Measurements from ENCODE around the gene MYH10.

MYH10 gene

DNA sequence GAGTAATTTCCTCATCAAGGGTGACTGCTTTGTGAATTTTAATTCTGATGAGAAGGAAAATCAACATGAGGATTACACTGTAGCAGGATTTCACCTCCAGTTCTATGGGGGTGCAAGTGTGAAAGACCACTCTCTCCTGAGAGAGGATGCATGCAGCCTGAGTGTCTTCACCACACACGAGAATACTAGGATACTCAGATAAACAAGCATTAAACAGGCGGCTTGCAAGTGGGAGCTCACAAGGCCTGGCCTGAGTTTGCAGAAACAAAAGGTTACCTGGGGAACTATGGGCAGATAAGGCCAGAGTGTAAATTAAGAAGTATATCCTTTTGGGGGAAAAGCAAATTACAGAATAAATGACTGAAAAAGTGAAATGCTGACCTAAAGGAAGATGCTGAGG is 46.6 kb downstream of the MYH10 start:
- Histone ChIP-seq H3K27ac (ENCODE audit: low read depth, low read length) (no peak overlapping the region), H3K4me1 (ENCODE audit: control insufficient read depth, insufficient read depth, low read length) (peaks cover 7% of the 10 kb centered on the region), H3K4me3 (ENCODE audit: low read depth, low read length) (no peak overlapping the region), H3K36me3 (ENCODE audit: control insufficient read depth, insufficient read depth, low read length) (peaks cover 14% of the 10 kb centered on the region), H3K9me3 (ENCODE audit: control insufficient read depth, insufficient read depth, low read depth, low read length) (no peaks in the 10 kb centered on the region), H3K9ac (ENCODE audit: low read length) (no peak overlapping the region), H3K27me3 (ENCODE audit: control insufficient read depth, insufficient read depth, low read length) (no peaks in the 10 kb centered on the region)

DNA sequence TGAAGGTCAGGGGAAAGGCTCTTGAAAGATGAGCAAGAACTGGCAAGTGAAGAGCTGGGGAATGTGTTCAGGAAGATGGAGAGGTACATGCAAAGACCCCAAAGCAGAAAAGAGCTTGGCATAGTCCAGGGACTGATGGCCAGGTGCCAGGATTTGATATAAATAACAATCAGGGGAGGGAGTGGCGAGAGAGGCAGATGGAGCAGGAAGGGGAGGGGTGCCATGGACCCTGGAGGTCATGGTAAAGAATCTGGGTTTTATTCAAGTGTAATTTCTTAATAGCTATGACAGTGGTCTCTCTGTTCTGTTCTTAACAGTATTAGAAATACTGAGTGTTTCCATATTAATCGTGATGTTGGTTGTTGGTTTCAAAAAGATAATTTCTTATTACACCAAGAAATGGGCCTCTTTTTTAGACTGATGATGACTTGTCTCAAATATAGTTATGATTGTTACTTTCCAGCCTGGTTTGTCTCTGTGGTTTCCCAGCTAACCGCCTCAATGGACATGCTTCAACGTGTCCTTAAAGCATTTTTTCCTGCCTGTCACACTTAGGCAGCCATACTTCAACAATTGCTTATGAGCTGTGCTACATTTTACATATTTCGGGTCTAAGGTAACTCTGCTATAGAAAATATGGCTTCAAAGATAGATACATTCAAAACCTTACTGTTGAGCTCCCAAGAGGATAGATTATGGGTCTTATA is 49.4 kb downstream of the MYH10 start:
- H3K27ac ChIP-seq (ENCODE audit: low read depth, low read length), result no peak overlapping the region; the same call in 1 of the 2 replicates
- H3K9ac ChIP-seq (ENCODE audit: low read length), result no peak overlapping the region
- H3K4me1 ChIP-seq (ENCODE audit: control insufficient read depth, insufficient read depth, low read length), result peaks cover 7% of the 10 kb centered on the region
- no peaks in the 10 kb centered on the region for H3K27me3 ChIP-seq (ENCODE audit: control insufficient read depth, insufficient read depth, low read length)
- H3K36me3 ChIP-seq (ENCODE audit: control insufficient read depth, insufficient read depth, low read length), result peaks cover 19% of the 10 kb centered on the region
- H3K9me3 ChIP-seq (ENCODE audit: control insufficient read depth, insufficient read depth, low read depth, low read length), result no peaks in the 10 kb centered on the region
- H3K4me3 ChIP-seq (ENCODE audit: low read depth, low read length), result no peak overlapping the region

DNA sequence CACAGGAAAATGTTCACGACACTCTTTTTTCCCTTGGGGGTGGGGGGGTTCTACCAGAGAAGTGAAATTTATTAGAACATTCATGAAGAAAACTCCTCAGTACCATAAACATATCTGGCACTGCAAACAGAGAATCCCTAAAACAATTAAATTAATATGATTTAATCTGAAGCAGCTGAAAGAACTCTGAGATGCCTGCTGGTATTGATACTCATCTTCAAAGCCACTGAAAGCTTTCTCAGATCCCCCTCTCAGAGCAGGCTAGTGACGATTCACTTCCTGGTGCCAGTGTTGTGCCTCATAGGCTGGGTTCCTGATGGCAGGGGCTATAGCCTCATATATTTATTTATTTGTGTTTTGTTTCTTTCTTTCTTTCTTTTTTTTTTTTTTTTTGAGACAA is 52.7 kb downstream of the MYH10 start:
- H3K9me3 ChIP-seq (ENCODE audit: control insufficient read depth, insufficient read depth, low read depth, low read length), result no peaks in the 10 kb centered on the region
- no peak overlapping the region for H3K27ac ChIP-seq (ENCODE audit: low read depth, low read length)
- H3K4me1 ChIP-seq (ENCODE audit: control insufficient read depth, insufficient read depth, low read length), result peaks cover 7% of the 10 kb centered on the region
- no peak overlapping the region for H3K9ac ChIP-seq (ENCODE audit: low read length)
- H3K36me3 ChIP-seq (ENCODE audit: control insufficient read depth, insufficient read depth, low read length), result peaks cover 45% of the 10 kb centered on the region
- H3K27me3 ChIP-seq (ENCODE audit: control insufficient read depth, insufficient read depth, low read length), result no peaks in the 10 kb centered on the region
- H3K4me3 ChIP-seq (ENCODE audit: low read depth, low read length), result no peak overlapping the region

DNA sequence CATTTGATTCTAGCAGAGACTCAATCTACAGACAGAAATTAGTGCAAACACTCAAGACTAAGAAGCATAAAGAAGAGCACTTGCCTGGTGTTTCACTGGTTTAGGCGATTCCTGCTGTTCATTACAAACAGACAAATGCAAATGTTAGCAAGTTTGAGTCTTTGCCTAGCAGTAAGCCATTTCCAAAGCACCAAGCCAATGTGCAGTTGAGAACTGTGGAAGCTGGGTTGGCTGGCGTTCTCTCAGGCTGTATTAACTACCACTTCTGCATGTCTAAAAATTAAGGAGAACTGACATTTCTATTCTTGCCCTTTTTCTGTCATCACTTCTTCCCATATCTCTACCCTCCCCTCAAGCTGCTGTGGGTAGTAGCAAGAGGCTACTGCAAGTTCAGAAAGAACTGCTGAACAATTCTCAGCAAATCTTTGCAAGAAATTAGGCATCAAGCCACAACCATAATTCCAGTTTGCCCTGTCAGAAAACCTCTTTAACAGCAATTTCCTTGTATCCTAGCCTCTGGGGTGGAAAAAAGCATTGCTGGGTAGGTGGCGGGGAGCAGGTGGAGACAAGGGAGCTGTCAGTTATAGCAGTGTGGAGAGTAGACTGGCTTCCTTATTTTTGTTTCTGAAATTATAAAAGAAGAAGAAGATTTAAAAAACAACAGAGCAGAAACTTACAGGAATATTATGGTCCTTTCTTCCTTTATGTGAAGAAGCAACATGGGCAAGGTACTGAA is 53.8 kb downstream of the MYH10 start:
- H3K27me3 ChIP-seq (ENCODE audit: control insufficient read depth, insufficient read depth, low read length), result no peaks in the 10 kb centered on the region
- no peak overlapping the region for H3K4me3 ChIP-seq (ENCODE audit: low read depth, low read length)
- H3K9me3 ChIP-seq (ENCODE audit: control insufficient read depth, insufficient read depth, low read depth, low read length), result no peaks in the 10 kb centered on the region
- peaks cover 55% of the 10 kb centered on the region for H3K36me3 ChIP-seq (ENCODE audit: control insufficient read depth, insufficient read depth, low read length)
- peaks cover 7% of the 10 kb centered on the region for H3K4me1 ChIP-seq (ENCODE audit: control insufficient read depth, insufficient read depth, low read length)
- H3K9ac ChIP-seq (ENCODE audit: low read length), result no peak overlapping the region
- no peak overlapping the region for H3K27ac ChIP-seq (ENCODE audit: low read depth, low read length)

DNA sequence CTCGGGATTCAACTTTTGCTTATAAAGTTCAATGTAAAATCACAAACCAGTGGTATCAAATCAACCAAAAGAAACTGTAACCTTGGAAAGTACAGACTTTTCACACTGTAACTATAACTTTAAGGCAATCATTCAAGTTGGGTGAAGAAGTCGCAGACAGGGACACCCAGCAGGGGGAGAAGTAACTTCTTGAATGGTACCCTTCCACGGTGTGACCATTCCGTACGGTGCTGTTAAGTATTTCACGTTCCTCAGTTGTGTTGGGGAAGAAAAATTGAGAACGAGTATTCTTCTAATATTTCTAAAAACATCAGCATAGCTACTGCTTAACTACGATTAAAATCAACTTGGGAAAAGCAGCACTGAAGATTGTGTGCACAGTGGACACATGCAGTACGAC is 55.8 kb downstream of the MYH10 start:
- peaks cover 66% of the 10 kb centered on the region for H3K36me3 ChIP-seq (ENCODE audit: control insufficient read depth, insufficient read depth, low read length)

DNA sequence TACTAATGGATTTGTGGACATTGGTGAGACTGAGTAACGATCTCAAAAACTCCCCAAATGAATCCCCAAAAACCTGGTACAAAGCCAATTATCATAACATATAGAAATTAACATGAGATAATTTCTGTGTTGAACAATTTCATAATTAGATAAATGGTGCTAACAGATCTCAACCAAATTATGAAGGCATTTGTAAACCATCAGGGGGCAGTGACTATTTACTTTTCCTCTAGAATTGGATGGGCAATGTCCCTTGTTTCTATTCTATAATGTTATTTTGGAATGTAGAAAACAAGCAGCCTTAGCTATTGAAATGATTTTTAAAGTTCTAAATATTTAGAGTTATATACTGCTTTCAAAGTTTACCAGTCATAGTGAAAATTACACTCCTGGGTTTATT is 57.8 kb downstream of the MYH10 start:
- Histone ChIP-seq H3K27me3 (ENCODE audit: control insufficient read depth, insufficient read depth, low read length) (no peaks in the 10 kb centered on the region), H3K4me1 (ENCODE audit: control insufficient read depth, insufficient read depth, low read length) (no peaks in the 10 kb centered on the region), H3K9me3 (ENCODE audit: control insufficient read depth, insufficient read depth, low read depth, low read length) (no peaks in the 10 kb centered on the region), H3K4me3 (ENCODE audit: low read depth, low read length) (no peak overlapping the region), H3K27ac (ENCODE audit: low read depth, low read length) (no peak overlapping the region), H3K9ac (ENCODE audit: low read length) (no peak overlapping the region), H3K36me3 (ENCODE audit: control insufficient read depth, insufficient read depth, low read length) (peaks cover 82% of the 10 kb centered on the region)

More for the DNA sequence above, 55.8 kb downstream of the MYH10 start:
- no peak overlapping the region for H3K9ac ChIP-seq (ENCODE audit: low read length)
- no peaks in the 10 kb centered on the region for H3K4me1 ChIP-seq (ENCODE audit: control insufficient read depth, insufficient read depth, low read length)
- no peaks in the 10 kb centered on the region for H3K27me3 ChIP-seq (ENCODE audit: control insufficient read depth, insufficient read depth, low read length)
- no peaks in the 10 kb centered on the region for H3K9me3 ChIP-seq (ENCODE audit: control insufficient read depth, insufficient read depth, low read depth, low read length)
- no peak overlapping the region for H3K27ac ChIP-seq (ENCODE audit: low read depth, low read length)
- H3K4me3 ChIP-seq (ENCODE audit: low read depth, low read length), result no peak overlapping the region

DNA sequence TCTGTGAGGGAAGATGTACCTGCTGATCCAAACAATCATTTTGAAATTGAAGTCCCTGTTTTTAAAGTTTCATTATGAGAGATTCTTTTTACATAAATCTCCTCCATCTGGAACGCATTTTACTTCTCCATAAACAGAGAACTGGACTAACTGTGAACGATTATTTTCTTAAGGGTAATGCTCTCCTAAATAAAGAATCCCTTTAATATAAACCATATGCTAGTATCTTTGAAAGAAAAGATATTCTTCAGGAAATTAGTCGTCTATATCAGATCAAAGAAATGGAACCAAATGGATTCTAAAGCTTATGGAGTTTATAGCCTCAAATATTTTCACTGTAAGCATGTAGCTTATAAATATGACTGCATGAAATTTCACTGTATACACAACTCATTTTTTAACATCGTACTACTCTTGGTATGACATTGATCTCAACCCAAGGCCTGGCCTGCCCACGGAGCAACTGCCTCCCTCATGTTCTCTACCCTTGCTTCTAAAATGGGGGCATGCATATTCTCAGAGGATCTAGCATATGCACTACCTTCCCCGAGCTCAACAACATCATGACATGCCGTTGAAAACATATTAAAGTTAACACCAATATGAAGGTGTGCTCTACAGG is 66.4 kb downstream of the MYH10 start:
- Histone ChIP-seq H3K27me3 (ENCODE audit: control insufficient read depth, insufficient read depth, low read length) (no peaks in the 10 kb centered on the region), H3K4me1 (ENCODE audit: control insufficient read depth, insufficient read depth, low read length) (no peaks in the 10 kb centered on the region), H3K9ac (ENCODE audit: low read length) (no peak overlapping the region), H3K27ac (ENCODE audit: low read depth, low read length) (no peak overlapping the region), H3K9me3 (ENCODE audit: control insufficient read depth, insufficient read depth, low read depth, low read length) (no peaks in the 10 kb centered on the region), H3K36me3 (ENCODE audit: control insufficient read depth, insufficient read depth, low read length) (peaks cover 79% of the 10 kb centered on the region), H3K4me3 (ENCODE audit: low read depth, low read length) (no peak overlapping the region)

DNA sequence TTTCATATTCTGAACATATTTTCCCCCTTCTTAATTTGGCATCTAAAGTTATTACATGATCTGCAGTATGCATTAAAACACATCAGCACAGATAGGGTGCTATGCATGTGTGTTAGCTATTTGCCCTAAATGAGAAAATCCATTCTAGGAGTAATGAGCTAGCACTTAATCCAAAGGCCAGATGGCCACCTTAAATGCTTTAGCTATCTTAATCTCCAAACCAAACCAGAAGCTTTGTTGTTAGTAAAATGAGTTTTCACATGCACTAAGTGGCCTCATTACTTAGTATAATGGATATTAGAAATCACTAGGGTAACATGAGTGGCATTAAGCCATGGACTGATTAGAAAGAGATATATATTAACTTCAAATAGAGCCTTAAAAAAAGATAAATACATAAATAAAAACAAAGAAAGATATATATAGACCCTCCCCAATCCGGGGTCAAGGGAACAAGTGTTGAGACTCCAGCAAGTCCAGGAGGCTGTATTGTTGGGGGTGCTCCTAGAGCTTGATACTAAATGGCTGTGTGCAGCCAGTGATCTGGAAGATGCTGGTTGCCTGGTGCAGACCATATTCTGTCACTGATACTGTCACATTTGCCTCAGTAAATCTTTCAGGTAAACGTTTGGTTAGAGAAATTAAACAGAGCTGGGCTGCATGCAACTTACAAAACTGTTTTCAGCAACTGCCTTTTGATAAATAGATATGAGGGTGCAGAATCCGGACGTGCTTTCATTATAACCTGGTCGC is 67.3 kb downstream of the MYH10 start:
- Histone ChIP-seq H3K36me3 (ENCODE audit: control insufficient read depth, insufficient read depth, low read length) (peaks cover 77% of the 10 kb centered on the region), H3K4me1 (ENCODE audit: control insufficient read depth, insufficient read depth, low read length) (no peaks in the 10 kb centered on the region)

DNA sequence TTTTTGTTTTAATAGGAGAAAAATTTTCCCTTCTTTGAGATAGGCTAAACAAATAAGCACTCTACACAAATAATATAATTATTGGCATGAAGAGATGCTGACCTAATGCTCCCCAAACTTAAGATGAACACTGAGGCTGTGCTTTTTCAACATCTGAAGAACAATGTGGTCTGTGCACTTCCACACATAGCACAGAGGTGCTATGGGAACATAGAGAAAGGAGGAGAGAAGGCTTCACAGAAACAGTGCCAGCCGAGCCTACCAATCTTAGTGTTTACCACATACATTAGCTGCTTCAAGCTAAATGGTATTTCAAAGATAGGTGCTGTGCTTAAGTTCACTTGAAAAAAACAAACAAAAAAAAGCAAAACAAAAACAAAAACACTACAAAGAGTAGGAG is 72.4 kb downstream of the MYH10 start:
- Histone ChIP-seq H3K4me1 (ENCODE audit: control insufficient read depth, insufficient read depth, low read length) (no peaks in the 10 kb centered on the region), H3K9ac (ENCODE audit: low read length) (no peak overlapping the region), H3K4me3 (ENCODE audit: low read depth, low read length) (no peak overlapping the region), H3K36me3 (ENCODE audit: control insufficient read depth, insufficient read depth, low read length) (peaks cover 73% of the 10 kb centered on the region), H3K9me3 (ENCODE audit: control insufficient read depth, insufficient read depth, low read depth, low read length) (no peaks in the 10 kb centered on the region), H3K27me3 (ENCODE audit: control insufficient read depth, insufficient read depth, low read length) (no peaks in the 10 kb centered on the region), H3K27ac (ENCODE audit: low read depth, low read length) (no peak overlapping the region)

More for the DNA sequence above, 67.3 kb downstream of the MYH10 start:
- H3K9ac ChIP-seq (ENCODE audit: low read length), result no peak overlapping the region
- H3K27ac ChIP-seq (ENCODE audit: low read depth, low read length), result no peak overlapping the region
- no peak overlapping the region for H3K4me3 ChIP-seq (ENCODE audit: low read depth, low read length)
- H3K27me3 ChIP-seq (ENCODE audit: control insufficient read depth, insufficient read depth, low read length), result no peaks in the 10 kb centered on the region
- H3K9me3 ChIP-seq (ENCODE audit: control insufficient read depth, insufficient read depth, low read depth, low read length), result no peaks in the 10 kb centered on the region

DNA sequence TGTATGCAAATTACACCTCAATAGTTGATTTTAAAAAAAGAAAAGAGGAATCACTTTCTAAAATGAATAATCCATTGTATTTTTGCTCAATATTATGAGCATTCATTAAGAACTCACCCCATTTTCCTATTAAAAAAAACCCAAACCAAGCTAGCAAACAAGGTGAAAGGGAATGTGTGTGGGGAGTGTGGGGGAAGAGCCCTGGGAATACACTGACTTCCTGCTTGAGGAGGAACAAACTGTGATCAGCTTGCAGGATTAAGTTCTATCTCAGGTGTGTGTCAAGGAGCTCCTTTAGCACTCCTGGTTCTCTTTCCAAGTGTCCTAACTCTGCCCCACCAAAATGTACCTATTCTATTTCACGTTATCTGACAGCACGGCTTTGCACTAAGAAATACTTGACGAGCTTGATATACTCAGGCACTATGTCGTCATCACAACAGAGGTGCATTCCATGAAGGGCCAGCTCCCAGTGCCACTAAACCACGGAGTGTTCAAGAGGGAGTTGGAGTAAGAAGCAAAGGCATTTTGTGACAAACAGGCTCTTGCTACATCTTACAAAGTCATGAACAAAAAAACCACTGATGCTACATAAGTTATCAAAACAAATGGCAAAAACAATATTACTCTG is 73.2 kb downstream of the MYH10 start:
- no peaks in the 10 kb centered on the region for H3K9me3 ChIP-seq (ENCODE audit: control insufficient read depth, insufficient read depth, low read depth, low read length)
- H3K27ac ChIP-seq (ENCODE audit: low read depth, low read length), result no peak overlapping the region
- peaks cover 74% of the 10 kb centered on the region for H3K36me3 ChIP-seq (ENCODE audit: control insufficient read depth, insufficient read depth, low read length)

More for the DNA sequence above, 73.2 kb downstream of the MYH10 start:
- Histone ChIP-seq H3K4me3 (ENCODE audit: low read depth, low read length) (no peak overlapping the region), H3K9ac (ENCODE audit: low read length) (no peak overlapping the region), H3K4me1 (ENCODE audit: control insufficient read depth, insufficient read depth, low read length) (no peaks in the 10 kb centered on the region), H3K27me3 (ENCODE audit: control insufficient read depth, insufficient read depth, low read length) (no peaks in the 10 kb centered on the region)
